NCI-H524 treated with DMSO at 0.1 percent for 48 hours (cell line): ENCODE data around the gene SORCS2.

Experiments
- DNase-seq: peaks from one replicate; lab custom pipeline; 2025; lab: John Stamatoyannopoulos, UW

The SORCS2 gene

GRCh38 chr4:7428261-7429068 lies 236.1 kb downstream of the SORCS2 start:
- no peak for DNase-seq

GRCh38 chr4:7429069-7429416 lies 236.7 kb downstream of the SORCS2 start:
- DNase-seq = no peak

DNA sequence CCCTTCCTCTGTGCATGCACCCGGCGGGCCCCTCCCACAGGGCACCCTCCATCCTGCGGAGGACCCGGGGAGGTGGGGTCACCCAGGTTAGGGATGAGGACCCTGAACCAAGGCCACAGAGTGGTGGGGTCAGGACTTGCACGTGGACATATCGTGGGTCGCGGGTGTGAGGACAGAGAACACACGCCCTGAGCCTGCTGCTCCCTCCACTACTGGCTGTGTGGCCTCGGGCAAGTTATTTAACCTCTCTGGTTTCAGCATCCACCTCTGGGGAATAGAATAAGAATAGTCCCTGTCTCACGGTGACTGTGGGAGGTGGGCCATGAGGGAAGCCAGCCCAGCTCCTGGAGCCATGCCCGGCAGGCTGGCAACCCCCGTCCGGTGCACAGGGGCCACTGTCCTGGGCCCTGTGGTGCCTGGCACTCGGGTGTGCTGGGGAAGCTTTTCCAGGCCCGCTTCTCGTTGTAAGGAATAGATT lies 237.3 kb downstream of the SORCS2 start:
- no peak for DNase-seq

- DNase-seq = no peak
Observed at GRCh38 chr4:7430368-7430964, 238.1 kb downstream of the SORCS2 start.

GRCh38 chr4:7430965-7431695 lies 238.8 kb downstream of the SORCS2 start:
- no peak for DNase-seq

DNA sequence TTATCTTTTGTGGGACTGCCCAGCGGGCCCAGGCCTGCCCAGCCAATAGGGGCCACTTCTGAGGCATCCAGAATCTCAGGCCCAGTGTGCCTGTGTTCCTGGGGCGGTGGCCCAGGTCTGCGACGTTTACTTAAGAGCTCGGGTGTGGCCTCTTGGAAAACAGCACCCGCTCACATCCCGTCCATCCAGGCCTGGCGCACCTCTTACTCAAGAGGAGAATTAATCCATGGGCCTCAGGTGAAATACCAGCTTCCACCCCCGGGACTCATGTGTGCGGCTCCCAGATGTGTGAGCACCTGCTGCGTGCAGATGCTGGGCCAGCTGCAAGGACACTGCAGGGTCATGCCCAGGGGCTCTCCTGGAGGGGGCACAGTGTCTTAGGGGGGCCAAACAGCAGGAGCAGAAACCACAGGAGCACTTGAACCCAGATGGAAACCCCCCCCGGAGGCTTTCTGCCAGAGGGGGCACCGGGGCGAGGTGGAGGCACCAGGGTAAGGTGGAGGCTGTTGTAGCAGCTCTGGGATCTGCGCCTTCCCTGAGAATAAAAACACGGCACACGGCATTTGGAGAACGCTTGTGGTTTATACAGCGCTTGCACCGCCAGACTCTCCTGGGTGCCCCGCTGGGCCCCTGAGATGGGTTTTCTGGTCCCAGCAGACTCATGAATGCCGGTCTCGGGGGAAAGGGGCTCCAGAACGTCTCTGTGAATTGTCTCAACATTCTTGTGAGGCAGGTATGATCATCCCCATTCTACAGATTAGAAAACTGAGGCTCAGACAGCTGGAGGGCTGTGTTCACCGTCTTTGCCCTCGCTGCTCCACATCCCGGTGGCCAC lies 239.6 kb downstream of the SORCS2 start:
- no peak for DNase-seq

GRCh38 chr4:7432531-7433375 lies 240.4 kb downstream of the SORCS2 start:
- DNase-seq = no peak

GRCh38 chr4:7433376-7434140 lies 241.2 kb downstream of the SORCS2 start:
- DNase-seq = no peak

DNA sequence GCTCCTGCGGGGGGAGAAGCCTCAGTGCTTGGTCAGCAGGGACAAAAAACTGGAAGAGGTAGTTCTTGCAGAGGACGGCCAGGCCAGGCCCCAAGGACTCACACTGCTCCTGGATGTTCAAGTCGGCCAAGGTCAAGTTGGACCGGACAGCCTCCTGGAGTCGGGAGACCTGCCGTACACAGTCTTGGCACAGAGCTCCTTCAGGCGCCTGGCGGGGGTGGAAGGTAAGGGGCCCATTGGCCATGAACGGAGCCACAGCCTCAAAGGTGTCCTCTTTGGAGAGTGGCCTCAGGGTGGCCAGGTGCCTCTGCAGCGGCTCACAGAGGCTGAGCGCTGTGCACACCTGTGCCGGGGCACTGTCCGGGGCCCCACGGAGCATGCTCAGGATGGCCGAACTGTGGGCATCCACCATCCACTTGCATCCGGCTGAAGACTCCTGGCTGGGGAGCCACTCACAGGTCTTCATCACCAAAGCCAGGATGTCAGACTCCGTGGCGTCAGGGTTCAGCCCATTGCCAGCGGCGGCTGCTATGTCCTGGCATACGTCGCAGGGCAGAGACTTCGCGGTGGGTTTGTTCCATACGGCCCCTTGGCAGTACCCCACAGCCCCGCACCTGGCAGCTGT lies 241.9 kb downstream of the SORCS2 start:
- no peak for DNase-seq

- DNase-seq = no peak
Observed at GRCh38 chr4:7434766-7435150, 242.4 kb downstream of the SORCS2 start, which contains the start of gene PSAPL1. Gene PSAPL1, minus strand, starts transcription at chr4:7434930. Its CDS starts 51 bp downstream, at chr4:7434879.

DNA sequence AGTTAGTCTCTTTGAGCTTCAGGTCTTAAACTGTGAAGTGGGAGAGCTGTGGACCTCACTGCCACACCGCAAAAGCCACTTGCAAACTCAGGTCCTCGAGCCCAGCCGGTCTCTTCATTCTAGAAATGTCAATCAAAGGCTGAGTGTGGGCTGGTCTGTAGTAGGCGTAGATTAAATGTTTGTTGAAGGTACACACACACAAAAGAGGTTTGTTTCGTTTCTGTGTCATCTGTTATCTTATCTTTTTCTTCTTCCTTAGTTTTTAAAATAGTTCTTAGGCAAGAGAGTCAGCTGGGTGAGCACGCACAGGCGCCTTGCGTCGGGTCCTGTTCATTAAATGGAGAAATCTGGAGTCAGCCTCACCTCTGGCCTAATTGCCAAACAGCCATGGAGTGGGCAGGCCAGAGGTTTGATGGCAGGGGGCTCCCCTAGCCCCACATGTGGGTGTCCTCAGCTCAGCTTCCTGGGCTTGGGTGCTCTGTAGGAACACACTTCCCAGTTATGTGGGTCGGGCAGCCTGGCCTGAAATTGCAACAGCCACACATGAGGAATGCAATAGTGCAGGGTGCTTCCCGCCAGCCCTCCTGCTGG lies 243.2 kb downstream of the SORCS2 start:
- no peak for DNase-seq

GRCh38 chr4:7436256-7436655 lies 243.9 kb downstream of the SORCS2 start:
- DNase-seq = no peak

- DNase-seq = no peak
Observed at GRCh38 chr4:7439699-7440098, 247.4 kb downstream of the SORCS2 start.

DNA sequence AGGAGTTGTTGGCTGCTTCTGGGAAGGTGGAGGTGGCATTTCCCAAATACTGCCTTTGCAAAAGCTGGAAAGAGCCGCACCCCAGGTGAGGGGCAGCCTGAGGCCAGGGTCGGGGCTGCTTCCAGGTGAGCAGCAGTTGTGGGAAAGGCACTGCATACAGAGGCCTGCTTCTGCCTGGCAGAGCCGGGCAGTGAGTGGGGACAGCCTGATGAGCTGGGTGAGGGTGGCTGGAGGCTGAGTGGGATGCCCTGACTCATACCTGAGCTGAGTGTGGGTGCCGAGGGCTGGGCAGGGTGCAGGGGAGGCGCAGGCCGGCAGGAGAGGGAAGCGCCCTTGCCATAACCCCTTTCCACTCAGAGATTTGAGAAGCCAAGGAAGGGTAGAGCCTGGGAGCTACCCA lies 248.9 kb downstream of the SORCS2 start:
- no peak for DNase-seq

DNA sequence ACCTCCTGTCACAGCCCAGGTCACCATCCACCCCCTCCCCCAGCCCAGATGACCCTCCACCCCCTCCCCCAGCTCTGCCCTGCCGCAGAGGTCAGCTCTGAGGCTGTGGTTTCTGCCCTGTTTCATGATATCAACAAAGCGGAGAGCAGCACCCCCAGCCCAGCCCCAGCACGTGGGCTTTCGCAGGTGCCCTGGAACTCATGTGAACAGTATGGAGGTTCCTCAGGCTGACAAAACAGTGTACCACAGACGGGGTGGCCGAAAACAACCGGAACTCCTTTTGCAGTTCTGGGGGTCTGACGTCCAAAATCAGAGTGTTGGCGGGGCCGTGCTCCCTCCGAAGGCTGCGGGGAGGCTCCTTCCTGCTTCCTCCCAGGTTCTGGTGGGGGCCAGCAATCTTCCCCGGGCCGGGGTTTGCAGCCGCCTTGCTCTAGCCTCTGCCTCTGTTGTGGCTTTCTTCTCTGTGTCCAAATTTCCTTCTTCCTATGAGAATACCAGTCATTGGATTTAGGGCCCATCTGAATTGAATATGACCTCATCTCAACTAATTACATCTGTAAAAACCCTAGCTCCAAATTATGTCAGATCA lies 250.3 kb downstream of the SORCS2 start:
- no peak for DNase-seq

- no peak for DNase-seq
Observed at GRCh38 chr4:7444314-7444713, 252.0 kb downstream of the SORCS2 start.

DNA sequence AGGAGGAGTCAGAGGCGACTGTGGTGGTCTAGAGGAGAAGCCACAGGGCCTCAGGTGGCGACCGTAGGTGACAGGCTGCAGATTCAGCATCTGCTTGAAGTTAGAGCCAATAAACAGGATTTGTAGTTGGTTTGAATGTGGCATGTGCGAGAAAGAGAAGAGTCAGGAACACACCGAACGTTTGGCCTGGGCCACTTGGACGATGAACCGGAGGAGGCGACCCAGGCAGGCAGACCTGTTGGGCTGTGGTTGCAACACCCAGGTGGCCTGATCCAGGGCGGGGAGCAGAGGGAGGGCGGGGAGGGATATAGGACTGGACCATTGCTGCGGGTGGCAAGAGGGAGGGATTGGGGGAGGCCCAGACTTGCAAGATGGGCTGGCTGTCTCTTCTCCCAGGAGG lies 252.4 kb downstream of the SORCS2 start:
- no peak for DNase-seq

DNA sequence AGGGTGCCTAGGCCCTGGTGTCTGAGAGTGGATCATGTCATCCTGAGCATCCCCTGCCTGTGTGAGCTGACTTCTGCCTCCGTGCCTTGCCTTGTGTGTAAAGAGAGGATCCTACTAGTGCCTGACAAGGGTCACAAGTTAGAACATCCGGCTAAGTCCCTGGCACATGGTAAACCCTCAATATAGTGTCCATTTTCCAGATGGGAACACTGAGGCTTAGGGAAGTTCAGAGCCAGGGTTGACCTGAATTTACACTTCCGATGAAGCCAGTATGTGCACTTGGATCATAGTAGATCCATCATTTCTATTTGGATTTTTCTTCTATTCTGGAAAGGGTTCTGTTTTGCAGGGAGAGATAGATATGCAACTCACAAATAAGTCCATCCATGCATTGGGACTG lies 254.9 kb downstream of the SORCS2 start:
- no peak for DNase-seq

DNA sequence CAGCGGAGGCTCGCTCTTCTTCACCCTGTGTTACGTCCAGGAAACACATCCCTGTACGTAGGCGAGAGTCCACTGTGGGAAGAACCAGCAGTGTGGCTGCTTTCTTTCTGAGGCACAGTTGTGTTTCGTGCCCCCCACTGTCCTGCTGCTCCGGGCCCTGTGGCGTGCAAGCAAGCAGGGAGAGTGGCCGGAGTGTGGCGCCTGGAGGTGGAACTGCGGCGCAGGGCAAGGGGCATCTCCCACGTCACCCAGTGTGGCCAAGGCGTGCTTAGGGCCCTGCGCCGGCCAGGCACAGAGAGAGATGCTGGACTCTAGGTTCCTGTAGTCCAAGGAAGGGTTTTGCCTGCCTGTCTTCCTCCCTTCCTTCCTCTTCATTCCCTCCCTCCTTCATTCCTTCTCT lies 255.7 kb downstream of the SORCS2 start:
- no peak for DNase-seq
